Common myeloid progenitor, CD34-positive (primary cell): ENCODE results near the gene CACNB2.

Experiments used
- CTCF ChIA-PET: fragments of 350-600 bp; sonication (Branson Sonifier 250); formaldehyde crosslinking; loops from one replicate; lab custom pipeline; 2021; ENCODE audit warnings: antibody characterized with exemption; lab: Charles Lee
- POLR2A ChIA-PET: fragments of 350-600 bp; sonication (Branson Sonifier 250); formaldehyde crosslinking; loops from one replicate; lab custom pipeline; 2021; ENCODE audit warnings: antibody characterized with exemption; lab: Charles Lee
- DNase-seq, 3 donors: peaks; one replicate each; pipeline versions ENCODE4 v3.0.0 to v3.0.0-alpha.2; 2013
- H3K27ac ChIP-seq, 2 experiments: 1 replicate in 1 of 2; 2 replicates in 1 of 2; pipeline ENCODE4 v1.7.0; 2013; ENCODE audit warnings: inconsistent platforms in 2 of 2, low read length in 2 of 2, mild to moderate bottlenecking in 2 of 2, low read depth in 1 of 2, moderate library complexity in 1 of 2; ENCODE audit not compliant: severe bottlenecking in 2 of 2, insufficient read depth in 1 of 2, poor library complexity in 1 of 2
- H3K27me3 ChIP-seq, 5 experiments: replicated peaks in 2 of 5; 1 replicate in 3 of 5; 2 replicates in 2 of 5; pipeline versions ENCODE4 v1.6.1 to v1.7.0; 2013; ENCODE audit warnings: low read length in 4 of 5, mild to moderate bottlenecking in 2 of 5, moderate library complexity in 2 of 5, inconsistent platforms in 1 of 5; ENCODE audit not compliant: insufficient read depth in 5 of 5, control insufficient read depth in 4 of 5
- H3K36me3 ChIP-seq, 4 experiments: 1 replicate in 2 of 4; 2 replicates in 2 of 4; pipeline versions ENCODE4 v1.6.1 to v1.7.0; 2013; ENCODE audit warnings: low read length in 3 of 4, control low read depth in 1 of 4, mild to moderate bottlenecking in 1 of 4; ENCODE audit not compliant: control insufficient read depth in 4 of 4, insufficient read depth in 4 of 4
- H3K4me1 ChIP-seq, 4 experiments: 1 replicate in 3 of 4; 2 replicates in 1 of 4; pipeline versions ENCODE4 v1.6.1 to v1.7.1; 2013; ENCODE audit warnings: low read length in 3 of 4, mild to moderate bottlenecking in 3 of 4, control low read depth in 1 of 4, inconsistent platforms in 1 of 4, moderate library complexity in 1 of 4; ENCODE audit not compliant: control insufficient read depth in 4 of 4, insufficient read depth in 4 of 4; ENCODE audit errors: control extremely low read depth in 1 of 4
- H3K4me3 ChIP-seq, 7 experiments: 1 replicate in 4 of 7; 2 replicates in 3 of 7; pipeline versions ENCODE4 v1.5.1 to v1.7.0; 2013; ENCODE audit warnings: mild to moderate bottlenecking in 7 of 7, low read length in 6 of 7, moderate library complexity in 6 of 7, inconsistent platforms in 2 of 7, low read depth in 2 of 7, control low read depth in 1 of 7; ENCODE audit not compliant: insufficient read depth in 4 of 7, control insufficient read depth in 1 of 7; ENCODE audit errors: extremely low read depth in 1 of 7
- H3K9me3 ChIP-seq, 5 experiments: 1 replicate in 4 of 5; 2 replicates in 1 of 5; pipeline versions ENCODE4 v1.6.1 to v1.7.1; 2013; ENCODE audit warnings: low read length in 4 of 5, mild to moderate bottlenecking in 2 of 5, inconsistent platforms in 1 of 5, low read depth in 1 of 5, moderate library complexity in 1 of 5; ENCODE audit not compliant: control insufficient read depth in 4 of 5, insufficient read depth in 2 of 5; ENCODE audit errors: control extremely low read depth in 1 of 5
- whole genome bisulfite sequencing: methylation state at CpG from one replicate; pipeline ENCODE4 v1.1.5; 2013; ENCODE audit not compliant: insufficient coverage; 5-methylcytosine and 5-hydroxymethylcytosine counted together

Gene CACNB2

GRCh38 chr10:18369859-18370473 lies 229.7 kb downstream of the CACNB2 start:
- Histone ChIP-seq H3K4me3 (no peak overlapping the region), H3K9me3 (no peaks in the 10 kb centered on the region), H3K4me1 (peaks cover 0 to 2% (median under 1%) of the 10 kb centered on the region in 4 experiments), H3K36me3 (no peaks in the 10 kb centered on the region), H3K27me3 (no peaks in the 10 kb centered on the region), H3K27ac (no peak overlapping the region)
- POLR2A ChIA-PET, result no interaction called here
- DNase-seq, result no peak
- 93% methylated on average over 3 of the region's 4 CpGs for WGBS
- CTCF ChIA-PET, result no interaction called here

GRCh38 chr10:18376650-18377049 lies 236.4 kb downstream of the CACNB2 start:
- no peaks in the 10 kb centered on the region for H3K36me3 ChIP-seq
- ChIA-PET CTCF (no interaction called here), POLR2A (no interaction called here)
- H3K4me1 ChIP-seq, result no peaks in the 10 kb centered on the region
- DNase-seq, result no peak
- no peak overlapping the region for H3K27ac ChIP-seq
- H3K9me3 ChIP-seq, result no peaks in the 10 kb centered on the region
- 100% methylated on average over 2 of the region's 5 CpGs for WGBS
- H3K4me3 ChIP-seq, result no peak overlapping the region
- H3K27me3 ChIP-seq, result no peaks in the 10 kb centered on the region

DNA sequence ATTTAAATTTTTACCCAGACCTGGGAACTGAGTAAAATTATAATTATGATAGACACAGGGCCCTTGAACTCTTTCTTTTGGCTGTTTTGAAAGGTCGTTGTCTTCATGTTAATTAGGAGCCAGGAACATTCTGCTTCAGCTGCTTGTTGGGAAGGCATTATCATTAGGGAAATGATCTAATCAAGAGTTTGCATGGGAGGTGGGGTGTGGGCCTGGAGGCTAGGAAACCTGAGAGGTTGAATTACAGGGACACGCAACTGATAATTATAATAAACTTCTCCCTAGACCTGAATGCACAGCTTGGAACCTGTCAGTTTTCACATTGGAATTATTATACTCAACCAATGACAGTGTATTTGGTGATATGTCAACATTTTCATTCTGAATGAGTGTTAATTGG lies 237.7 kb downstream of the CACNB2 start:
- 83% methylated on average over 1 of the region's 2 CpGs for WGBS
- ChIA-PET POLR2A (no interaction called here), CTCF (no interaction called here)
- Histone ChIP-seq H3K4me1 (no peaks in the 10 kb centered on the region), H3K4me3 (no peak overlapping the region), H3K27ac (no peak overlapping the region), H3K36me3 (no peaks in the 10 kb centered on the region), H3K27me3 (no peaks in the 10 kb centered on the region), H3K9me3 (no peaks in the 10 kb centered on the region)
- DNase-seq, result no peak

DNA sequence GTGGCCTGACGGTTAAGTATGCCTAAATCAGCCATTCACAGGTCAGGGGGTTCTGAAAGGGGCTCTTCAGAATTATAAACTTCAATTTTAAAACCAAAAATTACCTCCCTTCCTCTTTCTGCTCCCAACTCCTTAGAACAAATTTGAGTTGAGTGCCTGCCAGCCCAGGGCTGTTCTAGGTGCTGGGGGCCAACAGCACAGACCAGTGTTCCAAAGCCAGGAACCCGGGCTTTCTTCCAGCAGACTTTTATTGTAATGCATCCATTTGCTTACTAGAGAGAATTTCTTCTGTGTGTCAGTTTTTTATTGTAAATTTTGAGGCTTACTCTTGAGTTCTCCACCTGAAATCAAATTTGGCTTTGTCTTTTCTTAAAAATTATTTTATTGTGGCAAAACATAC lies 238.5 kb downstream of the CACNB2 start:
- ChIA-PET CTCF (no interaction called here), POLR2A (no interaction called here)
- Histone ChIP-seq H3K36me3 (no peaks in the 10 kb centered on the region), H3K9me3 (peaks cover 0 to 2% (median 0%) of the 10 kb centered on the region in 5 experiments), H3K4me1 (no peaks in the 10 kb centered on the region), H3K27ac (no peak overlapping the region), H3K27me3 (no peaks in the 10 kb centered on the region), H3K4me3 (no peak overlapping the region)
- 100% methylated on average over 1 of the region's 2 CpGs for WGBS
- no peak for DNase-seq

GRCh38 chr10:18381679-18382078 lies 241.5 kb downstream of the CACNB2 start:
- ChIA-PET POLR2A (no interaction called here), CTCF (no interaction called here)
- Histone ChIP-seq H3K27me3 (no peaks in the 10 kb centered on the region), H3K27ac (no peak overlapping the region), H3K4me3 (no peak overlapping the region), H3K9me3 (peaks cover 0 to 2% (median 0%) of the 10 kb centered on the region in 5 experiments), H3K4me1 (no peaks in the 10 kb centered on the region), H3K36me3 (no peaks in the 10 kb centered on the region)
- DNase-seq, result no peak
- 100% methylated on average over 1 of the region's 5 CpGs for WGBS

- Histone ChIP-seq H3K27me3 (peaks cover 0 to 18% (median 6%) of the 10 kb centered on the region in 5 experiments), H3K36me3 (no peaks in the 10 kb centered on the region), H3K4me1 (peaks cover 0 to 11% (median 2%) of the 10 kb centered on the region in 4 experiments), H3K27ac (no peak overlapping the region), H3K9me3 (no peaks in the 10 kb centered on the region), H3K4me3 (no peak overlapping the region)
- 96% methylated on average over 4 of the region's 5 CpGs for WGBS
- CTCF ChIA-PET, result interaction anchor here (0.6 kb wide), 1 partner anchor 33 kb away, joined by 3 read pairs; no protein-coding TSS in a partner anchor
- no peak for DNase-seq
- POLR2A ChIA-PET, result no interaction called here
Measured at GRCh38 chr10:18397906-18398305, 257.7 kb downstream of the CACNB2 start.

- no peaks in the 10 kb centered on the region for H3K36me3 ChIP-seq
- no peak overlapping the region for H3K4me3 ChIP-seq
- H3K27me3 ChIP-seq, result peaks cover 0 to 18% (median 6%) of the 10 kb centered on the region in 5 experiments
- H3K9me3 ChIP-seq, result no peaks in the 10 kb centered on the region
- H3K27ac ChIP-seq, result no peak overlapping the region
- no peak for DNase-seq
- no CpG with 5 or more reads among the region's 3 CpGs for WGBS
- CTCF ChIA-PET, result no interaction called here
- POLR2A ChIA-PET, result interaction anchor here (0.6 kb wide), 1 partner anchor 91 kb away, joined by 3 read pairs; no protein-coding TSS in a partner anchor
- H3K4me1 ChIP-seq, result peaks cover 0 to 11% (median 2%) of the 10 kb centered on the region in 4 experiments
Measured at GRCh38 chr10:18399158-18399557, 258.9 kb downstream of the CACNB2 start.
